ENCODE results near the gene LYZL2.
A peak's percentile ranks its signal among the peaks of the same experiment; 100 is the strongest.

Gene LYZL2

DNA sequence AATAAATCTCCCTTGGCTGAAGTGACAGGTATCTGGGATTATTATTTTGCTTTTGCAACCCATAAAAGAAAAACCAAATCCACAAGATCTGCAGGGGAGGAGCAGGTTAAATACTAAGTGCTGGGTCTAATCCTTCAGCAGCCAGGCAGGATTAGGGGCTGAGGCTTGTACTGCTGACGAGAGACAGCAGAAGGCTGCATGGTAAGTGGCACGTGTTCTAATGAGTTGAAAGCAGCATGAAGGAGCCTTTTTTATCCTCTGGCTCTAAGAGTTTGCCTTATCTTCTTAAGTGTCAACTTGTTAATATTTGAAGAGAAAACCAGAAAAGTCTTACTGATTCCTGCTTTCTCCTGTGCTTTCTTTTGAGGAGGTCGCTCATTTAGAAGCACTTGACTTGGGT, 50.0 kb downstream of the LYZL2 start:
- FAIRE-seq: peak; percentile 82
- DNase-seq (ENCODE audit: insufficient read length, low spot score): no peak
- TF ChIP-seq, protein P1, sequence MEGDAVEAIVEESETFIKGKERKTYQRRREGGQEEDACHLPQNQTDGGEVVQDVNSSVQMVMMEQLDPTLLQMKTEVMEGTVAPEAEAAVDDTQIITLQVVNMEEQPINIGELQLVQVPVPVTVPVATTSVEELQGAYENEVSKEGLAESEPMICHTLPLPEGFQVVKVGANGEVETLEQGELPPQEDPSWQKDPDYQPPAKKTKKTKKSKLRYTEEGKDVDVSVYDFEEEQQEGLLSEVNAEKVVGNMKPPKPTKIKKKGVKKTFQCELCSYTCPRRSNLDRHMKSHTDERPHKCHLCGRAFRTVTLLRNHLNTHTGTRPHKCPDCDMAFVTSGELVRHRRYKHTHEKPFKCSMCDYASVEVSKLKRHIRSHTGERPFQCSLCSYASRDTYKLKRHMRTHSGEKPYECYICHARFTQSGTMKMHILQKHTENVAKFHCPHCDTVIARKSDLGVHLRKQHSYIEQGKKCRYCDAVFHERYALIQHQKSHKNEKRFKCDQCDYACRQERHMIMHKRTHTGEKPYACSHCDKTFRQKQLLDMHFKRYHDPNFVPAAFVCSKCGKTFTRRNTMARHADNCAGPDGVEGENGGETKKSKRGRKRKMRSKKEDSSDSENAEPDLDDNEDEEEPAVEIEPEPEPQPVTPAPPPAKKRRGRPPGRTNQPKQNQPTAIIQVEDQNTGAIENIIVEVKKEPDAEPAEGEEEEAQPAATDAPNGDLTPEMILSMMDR (IDR thresholded peaks at IDR 0.05; ENCODE audit: insufficient read depth, missing control alignments): no peak

- no peak for DNase-seq (ENCODE audit: insufficient read length, low spot score)
- TF ChIP-seq, protein P1 (IDR thresholded peaks at IDR 0.05; ENCODE audit: insufficient read depth, missing control alignments): no peak
- no peak for FAIRE-seq
Measured at GRCh38 chr10:30577048-30577447, 52.5 kb downstream of the LYZL2 start.

- DNase-seq (ENCODE audit: insufficient read length, low spot score): no peak
- FAIRE-seq: no peak
- TF ChIP-seq, protein P1 (IDR thresholded peaks at IDR 0.05; ENCODE audit: insufficient read depth, missing control alignments): no peak
Measured at GRCh38 chr10:30576641-30577040, 52.9 kb downstream of the LYZL2 start.

DNA sequence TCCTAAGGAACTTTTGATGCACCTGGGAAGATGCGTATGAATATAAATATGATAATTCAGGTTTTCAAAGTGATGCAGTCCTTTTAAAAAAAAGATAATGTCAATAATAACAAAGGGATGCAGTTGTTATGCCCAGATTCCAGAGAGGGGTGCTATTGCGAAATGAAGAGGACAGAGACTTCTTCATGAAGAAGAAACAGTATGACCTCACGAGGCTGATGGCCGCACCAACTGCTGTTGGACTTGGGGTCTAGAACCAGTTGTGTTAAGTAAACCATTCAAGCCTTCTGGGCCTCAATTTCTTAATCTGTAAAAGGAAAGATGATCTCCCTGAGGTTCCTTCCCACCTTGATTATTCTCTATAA, 55.1 kb downstream of the LYZL2 start:
- TF ChIP-seq, protein P1 (IDR thresholded peaks at IDR 0.05; ENCODE audit: insufficient read depth, missing control alignments): no peak
- FAIRE-seq (no peak), DNase-seq (ENCODE audit: insufficient read length, low spot score) (no peak)

DNA sequence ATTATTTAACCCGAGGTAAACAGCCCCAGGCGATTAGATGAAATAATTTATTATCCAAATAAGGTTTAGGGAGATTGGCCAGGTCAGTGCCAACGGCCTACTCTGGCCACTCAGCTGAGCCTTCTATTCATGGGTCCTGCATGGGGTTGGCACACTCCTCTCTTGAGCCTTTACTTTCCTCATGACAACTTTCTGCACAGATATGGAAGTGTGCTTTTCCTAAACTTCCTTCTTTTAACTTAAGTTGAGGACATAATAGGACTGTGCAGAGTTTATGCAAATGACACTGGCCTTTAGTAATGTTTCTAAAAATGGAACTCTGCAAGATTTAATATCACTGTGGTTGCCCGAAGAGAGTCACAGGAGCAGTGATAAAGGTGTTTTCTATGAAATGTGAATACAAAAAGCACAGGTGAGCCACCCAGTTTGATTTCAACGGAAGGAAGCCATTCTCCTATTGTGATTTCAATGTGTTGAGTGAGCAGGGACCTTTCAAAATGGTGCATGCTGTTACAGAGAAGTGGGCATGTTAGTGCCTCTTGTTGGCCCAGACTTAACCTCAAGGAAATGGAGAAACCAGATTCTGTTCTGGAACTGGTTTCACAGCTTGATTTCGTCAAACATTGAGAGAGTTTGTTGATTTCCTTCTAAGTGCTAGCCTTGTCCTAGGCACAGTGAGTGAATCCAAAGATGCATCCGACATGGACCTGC, 55.7 kb downstream of the LYZL2 start:
- DNase-seq (ENCODE audit: insufficient read length, low spot score): no peak
- peak; percentile 35 for FAIRE-seq
- TF ChIP-seq, protein P1 (IDR thresholded peaks at IDR 0.05; ENCODE audit: insufficient read depth, missing control alignments): no peak

- TF ChIP-seq, protein P1 (IDR thresholded peaks at IDR 0.05; ENCODE audit: insufficient read depth, missing control alignments): no peak
- FAIRE-seq (no peak), DNase-seq (ENCODE audit: insufficient read length, low spot score) (no peak)
Measured at GRCh38 chr10:30565449-30565848, 64.1 kb downstream of the LYZL2 start.

- TF ChIP-seq, protein P1 (IDR thresholded peaks at IDR 0.05; ENCODE audit: insufficient read depth, missing control alignments): no peak
- FAIRE-seq (no peak), DNase-seq (ENCODE audit: insufficient read length, low spot score) (no peak)
Measured at GRCh38 chr10:30562787-30563186, 66.8 kb downstream of the LYZL2 start.
